HCT116 (cell line): Measurements from ENCODE around the gene MPEG1. TPM values are rescaled to one million over a fixed set of nuclear protein-coding genes. Genes with fewer than 3 reads are reported as not detected.

ENCODE experiments used
- ATAC-seq: fragments of 200-7000 bp; cut with Tn5 transposase; 2 replicates; pipeline ENCODE4 v1.9.1; 2020; ENCODE audit warnings: mild to moderate bottlenecking, moderate library complexity
- BruUV-seq: library from RNA; stranded (reverse); fragments of 400-500 nt; replicated peaks from 2 replicates; lab custom pipeline; 2021; lab: Mats Ljungman, UMichigan
- CTCF ChIA-PET: fragments of 300-600 bp; sonication (Branson Sonifier 250); formaldehyde crosslinking; loops from one replicate; lab custom pipeline; 2021; ENCODE audit warnings: antibody characterized with exemption; lab: Charles Lee
- POLR2A ChIA-PET: fragments of 300-600, 350-600 bp; sonication (Branson Sonifier 250); formaldehyde crosslinking; loops from one replicate; lab custom pipeline; 2021; ENCODE audit warnings: antibody characterized with exemption; lab: Charles Lee
- RAD21 ChIA-PET, 2 experiments: fragments of 300-600 bp; sonication (Branson Sonifier 250); formaldehyde crosslinking; loops; one replicate each; lab custom pipeline; 2023; ENCODE audit warnings: low total read pairs in 2 of 2; ENCODE audit not compliant: uncharacterized antibody in 2 of 2, unreplicated experiment in 2 of 2, low non-redundant PET in 1 of 2; lab: Charles Lee
- DNase-seq: peaks from one replicate; pipeline ENCODE4 v3.0.0-alpha.2; 2010; ENCODE audit warnings: low read depth, low spot score
- H2AFZ ChIP-seq: fragments of 200-600 bp; shearing (Covaris generic), sonication (generic); 2 replicates; pipeline ENCODE4 v1.6.1; 2017; ENCODE audit warnings: low read depth, mixed run types, mixed read lengths, antibody characterized with exemption, low read length; ENCODE audit not compliant: poor library complexity, severe bottlenecking
- H3K27ac ChIP-seq: 2 replicates; pipeline ENCODE4 v1.5.1; 2012; ENCODE audit warnings: low read depth, low read length
- H3K27me3 ChIP-seq: fragments of 200-600 bp; sonication (generic); 2 replicates; pipeline ENCODE4 v1.6.1; 2016; ENCODE audit warnings: mixed run types, low read length, mixed read lengths; ENCODE audit not compliant: insufficient read depth
- H3K36me3 ChIP-seq, 2 experiments: fragments of 200-500 bp in 1 of 2; fragments of 200-600 bp in 1 of 2; sonication (Bioruptor generic) in 1 of 2; sonication (generic) in 1 of 2; 2 replicates each; pipeline versions ENCODE4 v1.5.1 to v1.6.1; 2014 to 2016; ENCODE audit warnings: low read length in 2 of 2, inconsistent platforms in 1 of 2, mixed read lengths in 1 of 2, mixed run types in 1 of 2; ENCODE audit not compliant: insufficient read depth in 2 of 2, control insufficient read depth in 1 of 2
- H3K4me1 ChIP-seq, 2 experiments: fragments of 200-600 bp in 1 of 2; sonication (generic) in 1 of 2; 2 replicates each; pipeline versions ENCODE4 v1.5.1 to v1.6.1; 2012 to 2017; ENCODE audit warnings: low read length in 2 of 2, inconsistent platforms in 1 of 2, mild to moderate bottlenecking in 1 of 2, mixed read lengths in 1 of 2, mixed run types in 1 of 2, moderate library complexity in 1 of 2; ENCODE audit not compliant: insufficient read depth in 2 of 2, control insufficient read depth in 1 of 2
- H3K4me2 ChIP-seq: fragments of 200-600 bp; sonication (generic); 2 replicates; pipeline ENCODE4 v1.6.1; 2017; ENCODE audit warnings: mixed run types, low read length, mixed read lengths
- H3K4me3 ChIP-seq, 2 experiments: fragments of 200-600 bp in 1 of 2; sonication (generic) in 1 of 2; replicated peaks in 1 of 2; 2 replicates each; pipeline ENCODE4 v1.5.1; 2011 to 2016; ENCODE audit warnings: low read length in 2 of 2, control low read depth in 1 of 2, low read depth in 1 of 2, mild to moderate bottlenecking in 1 of 2, mixed read lengths in 1 of 2, mixed run types in 1 of 2
- H3K79me2 ChIP-seq: fragments of 200-600 bp; sonication (generic); 2 replicates; pipeline ENCODE4 v1.6.1; 2017; ENCODE audit warnings: mild to moderate bottlenecking, mixed run types, low read length, moderate library complexity, mixed read lengths; ENCODE audit not compliant: insufficient read depth
- H3K9ac ChIP-seq: fragments of 200-600 bp; sonication (generic); 2 replicates; pipeline ENCODE4 v1.6.1; 2016; ENCODE audit warnings: low read length, mixed read lengths
- H3K9me2 ChIP-seq: fragments of 200-600 bp; sonication (generic), shearing (Covaris generic); 2 replicates; pipeline ENCODE4 v1.6.1; 2017; ENCODE audit warnings: mixed run types, mild to moderate bottlenecking, moderate library complexity; ENCODE audit not compliant: insufficient read depth
- H3K9me3 ChIP-seq, 2 experiments: fragments of 200-500 bp in 1 of 2; fragments of 200-600 bp in 1 of 2; sonication (Bioruptor generic) in 1 of 2; sonication (generic) in 1 of 2; 2 replicates each; pipeline ENCODE4 v1.6.1; 2014 to 2017; ENCODE audit warnings: low read length in 2 of 2, mixed read lengths in 2 of 2, inconsistent platforms in 1 of 2, low read depth in 1 of 2, mild to moderate bottlenecking in 1 of 2, mixed run types in 1 of 2, moderate library complexity in 1 of 2; ENCODE audit not compliant: control insufficient read depth in 1 of 2, insufficient read depth in 1 of 2
- H4K20me1 ChIP-seq: fragments of 200-600 bp; sonication (generic), shearing (Covaris generic); 2 replicates; pipeline ENCODE4 v1.6.1; 2017; ENCODE audit warnings: mixed run types, mild to moderate bottlenecking, moderate library complexity; ENCODE audit not compliant: insufficient read depth
- CEBPB ChIP-seq: IDR thresholded peaks from 2 replicates; pipeline ENCODE4 v1.6.1; 2012; ENCODE audit warnings: low read depth
- ELF1 ChIP-seq: IDR thresholded peaks from 2 replicates; pipeline ENCODE4 v1.6.1; 2012; ENCODE audit warnings: low read depth, borderline replicate concordance
- EZH2 ChIP-seq: fragments of 200-600 bp; sonication (generic); IDR thresholded peaks from 2 replicates; pipeline ENCODE4 v1.6.1; 2017; ENCODE audit warnings: antibody characterized with exemption, mixed run types
- EZH2phosphoT487 ChIP-seq: fragments of 200-600 bp; IDR thresholded peaks from 2 replicates; pipeline ENCODE4 v1.6.1; 2018; ENCODE audit warnings: antibody characterized with exemption, borderline replicate concordance
- FOSL1 ChIP-seq: IDR thresholded peaks from 2 replicates; pipeline ENCODE4 v1.6.1; 2012; ENCODE audit warnings: low read depth
- JUND ChIP-seq: IDR thresholded peaks from 2 replicates; pipeline ENCODE4 v1.6.1; 2012
- POLR2A ChIP-seq: IDR thresholded peaks from 2 replicates; pipeline ENCODE4 v1.7.0; 2011; ENCODE audit warnings: borderline replicate concordance; ENCODE audit not compliant: insufficient read depth, insufficient read length; ENCODE audit errors: extremely low read depth
- POLR2AphosphoS5 ChIP-seq: IDR thresholded peaks from 2 replicates; pipeline ENCODE4 v1.6.1; 2011; ENCODE audit warnings: mild to moderate bottlenecking, low read depth, low read length, moderate library complexity
- SIN3A ChIP-seq: IDR thresholded peaks from 2 replicates; pipeline ENCODE4 v1.6.1; 2012; ENCODE audit warnings: low read depth
- SP1 ChIP-seq: IDR thresholded peaks from 2 replicates; pipeline ENCODE4 v1.6.1; 2012; ENCODE audit warnings: low read depth
- SRF ChIP-seq: IDR thresholded peaks from 2 replicates; pipeline ENCODE4 v1.6.1; 2012; ENCODE audit warnings: low read depth
- TCF7L2 ChIP-seq: IDR thresholded peaks from 2 replicates; pipeline ENCODE4 v1.7.0; 2011; ENCODE audit warnings: borderline replicate concordance, inconsistent platforms; ENCODE audit not compliant: insufficient read depth, insufficient read length; ENCODE audit errors: extremely low read depth
- YY1 ChIP-seq: IDR thresholded peaks from 2 replicates; pipeline ENCODE4 v1.6.1; 2011; ENCODE audit warnings: low read length, low read depth, moderate library complexity, mild to moderate bottlenecking; ENCODE audit not compliant: insufficient replicate concordance; ENCODE audit errors: extremely low read depth
- ZNF274 ChIP-seq: fragments of 200-500 bp; sonication (Bioruptor generic); IDR thresholded peaks from 2 replicates; pipeline ENCODE4 v1.6.1; 2014; ENCODE audit warnings: mild to moderate bottlenecking, low read depth, low read length, inconsistent platforms
- intact Hi-C: fragments of 100-400 bp; cut with micrococcal nuclease; formaldehyde crosslinking; loops from 2 replicates; pipeline ENCODE4 v1.10.0; 2022
- total RNA-seq: library from RNA; stranded (reverse); gene quantifications from one replicate; pipeline ENCODE4 v1.2.1, GENCODE V29; 2021; ENCODE audit not compliant: unreplicated experiment
- TF ChIP-seq, protein P1 (sequence below), 3 experiments: fragments of 200-600 bp in 1 of 3; sonication (generic) in 1 of 3; IDR thresholded peaks in 2 of 3; conservative IDR thresholded peaks in 1 of 3; 2 replicates each; pipeline ENCODE4 v1.5.1; 2012 to 2017; ENCODE audit warnings: low read depth in 2 of 3, low read length in 2 of 3, antibody characterized with exemption in 1 of 3, borderline replicate concordance in 1 of 3, control low read depth in 1 of 3, mild to moderate bottlenecking in 1 of 3, mixed read lengths in 1 of 3, mixed run types in 1 of 3, moderate library complexity in 1 of 3; ENCODE audit not compliant: insufficient read depth in 1 of 3
- TF ChIP-seq, protein P2 (sequence below): IDR thresholded peaks from 2 replicates; pipeline ENCODE4 v1.6.1; 2012
- TF ChIP-seq, protein P3 (sequence below): IDR thresholded peaks from 2 replicates; pipeline ENCODE4 v1.6.1; 2012

MPEG1 gene
- total RNA-seq, 1 experiment from 2014 or later: 0.07 TPM

DNA sequence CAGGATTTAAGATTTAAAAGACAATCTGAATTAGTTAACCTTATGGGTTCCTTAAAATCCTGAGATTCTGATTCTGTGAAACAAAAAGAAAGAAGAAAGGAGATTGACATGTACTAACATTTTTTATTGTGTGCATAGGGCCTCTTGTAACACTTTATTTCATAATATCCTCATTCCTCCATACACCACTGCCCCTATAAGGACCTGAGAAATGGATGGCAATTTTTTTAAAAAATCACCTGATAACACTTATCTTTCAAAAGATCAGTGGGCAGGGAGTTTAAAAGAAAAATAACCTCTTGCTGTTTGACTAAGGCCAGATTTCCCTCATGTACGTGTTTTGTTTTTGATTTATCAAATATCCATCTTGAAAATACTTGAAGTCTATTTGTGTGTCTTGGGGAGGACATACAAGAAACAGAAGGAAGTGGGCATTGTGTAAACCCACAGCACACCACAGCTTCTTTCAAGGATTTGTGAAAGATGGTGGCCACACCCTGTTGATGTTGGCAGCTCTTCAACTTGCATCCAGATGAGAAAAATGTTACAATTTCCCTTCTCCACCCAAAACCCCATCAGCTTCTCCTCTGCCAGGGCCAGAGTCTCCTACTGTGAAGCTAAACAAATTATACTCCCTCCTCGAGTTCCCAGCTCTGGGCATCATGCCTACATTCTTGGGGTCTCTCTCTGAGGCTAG, 35.0 kb upstream of the MPEG1 start (continued):
- TF ChIP-seq ELF1 (no peak), JUND (no peak)

DNA sequence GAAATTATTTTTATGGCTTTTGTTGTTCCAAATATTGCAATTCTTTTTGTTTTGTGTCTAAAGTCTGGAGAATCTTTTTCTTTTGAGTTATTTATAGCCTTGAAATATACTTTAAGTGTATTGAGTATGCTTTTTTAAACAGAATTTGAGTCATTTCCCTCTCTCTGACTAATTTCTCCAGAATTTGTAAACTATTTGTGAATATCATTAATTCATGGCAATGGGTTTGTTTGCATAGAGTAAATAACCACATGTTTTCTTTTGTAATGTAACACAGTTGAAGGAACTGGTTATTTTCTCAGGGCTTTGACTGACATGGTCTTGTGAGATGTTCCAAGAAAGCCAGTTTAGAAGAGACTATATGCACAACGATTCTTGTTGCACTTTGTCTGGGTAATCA, 30.9 kb upstream of the MPEG1 start:
- TF ChIP-seq TCF7L2: no peak
- TF ChIP-seq, protein P1, sequence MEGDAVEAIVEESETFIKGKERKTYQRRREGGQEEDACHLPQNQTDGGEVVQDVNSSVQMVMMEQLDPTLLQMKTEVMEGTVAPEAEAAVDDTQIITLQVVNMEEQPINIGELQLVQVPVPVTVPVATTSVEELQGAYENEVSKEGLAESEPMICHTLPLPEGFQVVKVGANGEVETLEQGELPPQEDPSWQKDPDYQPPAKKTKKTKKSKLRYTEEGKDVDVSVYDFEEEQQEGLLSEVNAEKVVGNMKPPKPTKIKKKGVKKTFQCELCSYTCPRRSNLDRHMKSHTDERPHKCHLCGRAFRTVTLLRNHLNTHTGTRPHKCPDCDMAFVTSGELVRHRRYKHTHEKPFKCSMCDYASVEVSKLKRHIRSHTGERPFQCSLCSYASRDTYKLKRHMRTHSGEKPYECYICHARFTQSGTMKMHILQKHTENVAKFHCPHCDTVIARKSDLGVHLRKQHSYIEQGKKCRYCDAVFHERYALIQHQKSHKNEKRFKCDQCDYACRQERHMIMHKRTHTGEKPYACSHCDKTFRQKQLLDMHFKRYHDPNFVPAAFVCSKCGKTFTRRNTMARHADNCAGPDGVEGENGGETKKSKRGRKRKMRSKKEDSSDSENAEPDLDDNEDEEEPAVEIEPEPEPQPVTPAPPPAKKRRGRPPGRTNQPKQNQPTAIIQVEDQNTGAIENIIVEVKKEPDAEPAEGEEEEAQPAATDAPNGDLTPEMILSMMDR (IDR thresholded peaks at IDR 0.05 in 2 of 3, conservative IDR thresholded peaks at IDR 0.05 in 1 of 3; ENCODE audit: borderline replicate concordance in 1 of 3, insufficient read depth in 1 of 3, low read depth in 2 of 3, low read length in 2 of 3): no peak
- no peak for TF ChIP-seq POLR2AphosphoS5
- TF ChIP-seq SIN3A: no peak
- TF ChIP-seq, protein P2, sequence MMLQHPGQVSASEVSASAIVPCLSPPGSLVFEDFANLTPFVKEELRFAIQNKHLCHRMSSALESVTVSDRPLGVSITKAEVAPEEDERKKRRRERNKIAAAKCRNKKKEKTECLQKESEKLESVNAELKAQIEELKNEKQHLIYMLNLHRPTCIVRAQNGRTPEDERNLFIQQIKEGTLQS: no peak
- no peak for TF ChIP-seq FOSL1
- no peak for TF ChIP-seq EZH2phosphoT487
- no peak for TF ChIP-seq YY1
- TF ChIP-seq POLR2A: no peak
- no peak for TF ChIP-seq JUND
- no peak for TF ChIP-seq ZNF274
- no peak for TF ChIP-seq EZH2
- TF ChIP-seq SRF: no peak
- no peak for TF ChIP-seq CEBPB
- TF ChIP-seq, protein P3, sequence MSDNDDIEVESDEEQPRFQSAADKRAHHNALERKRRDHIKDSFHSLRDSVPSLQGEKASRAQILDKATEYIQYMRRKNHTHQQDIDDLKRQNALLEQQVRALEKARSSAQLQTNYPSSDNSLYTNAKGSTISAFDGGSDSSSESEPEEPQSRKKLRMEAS: no peak
- TF ChIP-seq SP1: no peak
- peaks cover 0 to 2% of the 10 kb centered on the region in 2 experiments; a peak in 1 of 4 replicates for H3K4me1 ChIP-seq
- no peak overlapping the region for H3K4me3 ChIP-seq
- no peak overlapping the region for H3K9ac ChIP-seq
- no peak overlapping the region for H3K4me2 ChIP-seq
- DNase-seq (no peak), ATAC-seq (no peak)
- no peak overlapping the region for H2AFZ ChIP-seq
- peaks cover 0 to 6% of the 10 kb centered on the region in 2 experiments; a peak in 1 of 4 replicates for H3K9me3 ChIP-seq
- RAD21 ChIA-PET: no interaction called here
- CTCF ChIA-PET: no interaction called here
- H4K20me1 ChIP-seq: no peaks in the 10 kb centered on the region
- no peaks in the 10 kb centered on the region for H3K79me2 ChIP-seq
- H3K27ac ChIP-seq: no peak overlapping the region
- BruUV-seq: no TSS peak
- H3K36me3 ChIP-seq: no peaks in the 10 kb centered on the region
- POLR2A ChIA-PET: no interaction called here
- no peaks in the 10 kb centered on the region for H3K9me2 ChIP-seq
- H3K27me3 ChIP-seq: no peaks in the 10 kb centered on the region
- intact Hi-C loops: no loop called here
